GM12864 (cell line): ENCODE data around the gene GARIN5B.

Experiments used
- DNase-seq: peaks from one replicate; pipeline ENCODE4 v3.0.0-alpha.2; 2011; ENCODE audit warnings: low read depth
- H3K4me3 ChIP-seq: 2 replicates; pipeline ENCODE4 v1.5.1; 2011; ENCODE audit warnings: mild to moderate bottlenecking, low read depth, low read length, control low read depth
- CTCF ChIP-seq: IDR thresholded peaks from 2 replicates; pipeline ENCODE4 v1.5.1; 2011; ENCODE audit warnings: low read depth, mild to moderate bottlenecking, moderate library complexity, low read length, control low read depth, inconsistent platforms; ENCODE audit errors: missing control alignments

Gene GARIN5B

GRCh38 chr19:55373993-55374757 is 11.1 kb upstream of the GARIN5B start:
- no peak for DNase-seq
- TF ChIP-seq CTCF: no peak
- H3K4me3 ChIP-seq: no peak overlapping the region

GRCh38 chr19:55373306-55373992 is 10.4 kb upstream of the GARIN5B start:
- no peak for TF ChIP-seq CTCF
- no peak overlapping the region for H3K4me3 ChIP-seq
- no peak for DNase-seq

GRCh38 chr19:55372316-55373081 is 9.4 kb upstream of the GARIN5B start:
- no peak for DNase-seq
- no peak for TF ChIP-seq CTCF
- no peak overlapping the region for H3K4me3 ChIP-seq

GRCh38 chr19:55370305-55370988 is 7.4 kb upstream of the GARIN5B start, which contains the start of gene IL11:
Gene IL11 (minus strand): TSS chr19:55370463. CDS start chr19:55370310, 153 bp downstream.
- no peak within 1 kb of the TSS for H3K4me3 ChIP-seq
- TF ChIP-seq CTCF: no peak
- DNase-seq: no peak

- no peak for TF ChIP-seq CTCF
- DNase-seq: no peak
- H3K4me3 ChIP-seq: no peak overlapping the region
Observed at GRCh38 chr19:55369653-55370304, 6.7 kb upstream of the GARIN5B start.

GRCh38 chr19:55368701-55369563 is 5.9 kb upstream of the GARIN5B start:
- H3K4me3 ChIP-seq: no peak overlapping the region
- no peak for DNase-seq
- no peak for TF ChIP-seq CTCF
